Bronchial epithelial cell (primary cell): ENCODE measurements around the gene GPR143. TPM values are rescaled to one million over a fixed set of nuclear protein-coding genes. Genes with fewer than 3 reads are reported as not detected.
A peak's percentile ranks its signal among the peaks of the same experiment; 100 is the strongest.

Experiments
- DNase-seq: peaks from one replicate; pipeline ENCODE4 v3.0.0-alpha.2; 2010; ENCODE audit warnings: low read depth
- FAIRE-seq: peaks from 2 replicates; lab custom pipeline; 2011; peaks lifted over from hg19 to GRCh38; lab: Jason Lieb, UNC
- H3K27me3 ChIP-seq: 2 replicates; pipeline ENCODE4 v1.5.1; 2011; ENCODE audit warnings: low read length; ENCODE audit not compliant: control insufficient read depth, insufficient read depth
- H3K36me3 ChIP-seq: 2 replicates; pipeline ENCODE4 v1.5.1; 2011; ENCODE audit warnings: low read length; ENCODE audit not compliant: control insufficient read depth, insufficient read depth
- H3K4me3 ChIP-seq: 2 replicates; pipeline ENCODE4 v1.5.1; 2011; ENCODE audit warnings: mild to moderate bottlenecking, low read depth, low read length, control low read depth
- CTCF ChIP-seq: IDR thresholded peaks from 2 replicates; pipeline ENCODE4 v1.5.1; 2011; ENCODE audit warnings: mild to moderate bottlenecking, moderate library complexity, low read length, control low read depth, inconsistent platforms; ENCODE audit not compliant: insufficient read depth, severe bottlenecking
- total RNA-seq: library from RNA; depleted of rRNA; stranded (reverse); fragments of >200 nt; gene quantifications from 2 replicates; pipeline ENCODE4 v1.2.1, GENCODE V29; 2014

The GPR143 gene
- total RNA-seq, 1 donor from 2014 or later: 0.79 TPM

GRCh38 chrX:9704876-9705465 lies 60.7 kb downstream of the GPR143 start:
- H3K27me3 ChIP-seq: no peaks in the 10 kb centered on the region

GRCh38 chrX:9703406-9703805 lies 62.2 kb downstream of the GPR143 start:
- TF ChIP-seq CTCF: no peak

More at GRCh38 chrX:9704876-9705465, 60.7 kb downstream of the GPR143 start:
- no peaks in the 10 kb centered on the region for H3K36me3 ChIP-seq
- no peak for TF ChIP-seq CTCF
- FAIRE-seq (no peak), DNase-seq (no peak)
- no peak overlapping the region for H3K4me3 ChIP-seq

GRCh38 chrX:9701790-9702189 lies 63.9 kb downstream of the GPR143 start:
- DNase-seq: no peak
- peak; percentile 50 for FAIRE-seq
- Histone ChIP-seq H3K36me3 (no peaks in the 10 kb centered on the region), H3K27me3 (no peaks in the 10 kb centered on the region), H3K4me3 (no peak overlapping the region)
- TF ChIP-seq CTCF: no peak

More at GRCh38 chrX:9703406-9703805, 62.2 kb downstream of the GPR143 start:
- no peak for DNase-seq
- H3K4me3 ChIP-seq: no peak overlapping the region
- H3K36me3 ChIP-seq: no peaks in the 10 kb centered on the region
- H3K27me3 ChIP-seq: no peaks in the 10 kb centered on the region
- no peak for FAIRE-seq

- Histone ChIP-seq H3K27me3 (no peaks in the 10 kb centered on the region), H3K4me3 (no peak overlapping the region), H3K36me3 (no peaks in the 10 kb centered on the region)
- no peak for FAIRE-seq
- TF ChIP-seq CTCF: no peak
- no peak for DNase-seq
Observed at GRCh38 chrX:9700555-9700954, 65.1 kb downstream of the GPR143 start.

GRCh38 chrX:9698576-9698975 lies 67.1 kb downstream of the GPR143 start:
- no peak for TF ChIP-seq CTCF
- DNase-seq (no peak), FAIRE-seq (no peak)
- Histone ChIP-seq H3K36me3 (no peaks in the 10 kb centered on the region), H3K4me3 (no peak overlapping the region), H3K27me3 (no peaks in the 10 kb centered on the region)
